Measurements from ENCODE around the gene CCNT1.

- TF ChIP-seq CTCF (IDR thresholded peaks at IDR 0.05; ENCODE audit: poor library complexity, severe bottlenecking) (no peak), EP300 (conservative IDR thresholded peaks at IDR 0.05; ENCODE audit: poor library complexity, severe bottlenecking) (no peak), EZH2 (IDR thresholded peaks at IDR 0.05; ENCODE audit: borderline replicate concordance, insufficient read depth, low read length, poor library complexity, severe bottlenecking) (no peak), TAF1 (IDR thresholded peaks at IDR 0.05; ENCODE audit: low read depth) (no peak)
Measured at GRCh38 chr12:48640428-48640827, 76.1 kb downstream of the CCNT1 start.
